Measurements from ENCODE around the gene B3GAT1.

DNA sequence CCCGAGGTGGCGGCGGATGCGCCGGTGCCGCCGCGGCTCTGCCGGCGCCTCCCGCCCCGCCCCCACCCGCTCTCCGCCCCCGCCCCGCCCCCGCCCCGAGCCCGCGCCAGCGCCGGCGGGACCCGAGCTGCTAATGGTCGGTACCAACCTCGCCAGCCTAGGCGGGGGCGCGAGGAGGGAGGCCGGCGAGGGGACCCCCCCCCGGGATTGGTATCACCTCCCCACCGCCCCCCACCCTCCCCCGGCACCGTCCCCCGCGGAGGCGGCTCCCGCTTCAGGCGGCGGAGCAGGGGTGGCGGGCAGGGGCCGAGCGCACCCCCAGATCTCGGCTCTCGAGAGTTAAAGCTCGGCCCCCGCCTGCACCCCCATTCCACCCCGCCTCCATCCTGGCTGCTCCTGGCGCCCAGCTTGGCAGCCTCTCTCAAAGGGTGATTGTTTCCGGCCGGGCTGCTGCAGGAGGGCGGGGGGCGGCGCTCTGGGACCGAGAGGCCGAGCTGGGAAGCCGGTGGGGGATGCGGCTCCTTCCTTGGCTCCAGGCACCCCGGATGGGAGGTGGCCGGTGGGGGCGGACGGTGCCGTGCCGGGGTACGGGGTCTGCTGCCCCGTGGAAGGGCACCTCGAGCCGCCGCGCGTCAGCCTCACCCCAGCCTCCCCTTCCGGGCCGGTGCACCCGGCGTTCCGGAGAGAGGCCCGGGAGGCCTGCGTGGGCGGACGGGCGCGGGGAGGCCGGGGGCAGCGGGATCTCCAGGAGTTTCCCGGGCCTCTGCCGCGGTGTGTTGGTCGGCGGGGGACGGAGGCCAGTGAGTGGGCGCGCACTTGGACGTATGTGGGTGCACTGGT lies at the start of gene B3GAT1:
- TF ChIP-seq, protein P1, sequence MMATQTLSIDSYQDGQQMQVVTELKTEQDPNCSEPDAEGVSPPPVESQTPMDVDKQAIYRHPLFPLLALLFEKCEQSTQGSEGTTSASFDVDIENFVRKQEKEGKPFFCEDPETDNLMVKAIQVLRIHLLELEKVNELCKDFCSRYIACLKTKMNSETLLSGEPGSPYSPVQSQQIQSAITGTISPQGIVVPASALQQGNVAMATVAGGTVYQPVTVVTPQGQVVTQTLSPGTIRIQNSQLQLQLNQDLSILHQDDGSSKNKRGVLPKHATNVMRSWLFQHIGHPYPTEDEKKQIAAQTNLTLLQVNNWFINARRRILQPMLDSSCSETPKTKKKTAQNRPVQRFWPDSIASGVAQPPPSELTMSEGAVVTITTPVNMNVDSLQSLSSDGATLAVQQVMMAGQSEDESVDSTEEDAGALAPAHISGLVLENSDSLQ (IDR thresholded peaks at IDR 0.05) = no peak
- TF ChIP-seq FOXA1 (IDR thresholded peaks at IDR 0.05) (no peak), FOXK2 (IDR thresholded peaks at IDR 0.05) (no peak), LEF1 (IDR thresholded peaks at IDR 0.05; ENCODE audit: borderline replicate concordance) (no peak), FOXM1 (IDR thresholded peaks at IDR 0.05; ENCODE audit: borderline replicate concordance) (no peak), SP1 (IDR thresholded peaks at IDR 0.05) (no peak)

Measured in HEK293T (cell line).